ENCODE results near the gene C9orf50. TPM values are rescaled to one million over a fixed set of nuclear protein-coding genes. Genes with fewer than 3 reads are reported as not detected.
"Not testable (repeated sequence)": the region's sequence is repeated elsewhere in the genome, so short reads cannot be mapped to it uniquely, and the experiment has no call there.

C9orf50 gene
- polyA plus RNA-seq, 1 donor from 2014 or later = not detected

DNA sequence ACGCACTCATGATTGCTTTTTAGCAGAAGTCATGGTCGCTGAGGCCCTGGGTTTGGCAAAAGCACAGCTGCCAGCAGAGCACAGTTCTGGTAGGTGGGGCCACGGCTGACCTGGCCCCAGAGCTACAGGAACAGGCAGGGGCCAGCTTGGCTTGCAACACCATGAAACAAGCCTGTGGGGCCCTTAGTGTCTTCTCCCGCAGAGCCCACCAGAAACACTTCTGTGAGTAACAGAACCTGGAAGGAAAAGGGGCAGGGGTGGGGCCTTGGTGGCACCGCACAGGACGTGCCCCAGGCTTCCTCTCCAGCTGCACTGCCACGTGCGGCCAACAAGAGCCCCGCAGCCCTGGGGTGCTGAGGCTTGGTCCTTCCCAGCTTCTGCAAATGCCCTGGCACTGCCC lies 16.2 kb upstream of the C9orf50 start:
- H3K27ac ChIP-seq (ENCODE audit: low read length) = no peak overlapping the region
- H3K36me3 ChIP-seq (ENCODE audit: insufficient read depth, low read length) = no peaks in the 10 kb centered on the region
- H3F3A ChIP-seq (ENCODE audit: insufficient read depth, low read length, poor library complexity, severe bottlenecking) = no peaks in the 10 kb centered on the region
- TF ChIP-seq TAF1 (IDR thresholded peaks at IDR 0.05; ENCODE audit: low read depth) (no peak), SMC3 (conservative IDR thresholded peaks at IDR 0.05; ENCODE audit: poor library complexity) (no peak), POLR2AphosphoS5 (IDR thresholded peaks at IDR 0.05) (no peak), RAD21 (conservative IDR thresholded peaks at IDR 0.05) (no peak), EP300 (conservative IDR thresholded peaks at IDR 0.05; ENCODE audit: poor library complexity, severe bottlenecking) (no peak)
- TF ChIP-seq, protein P1, sequence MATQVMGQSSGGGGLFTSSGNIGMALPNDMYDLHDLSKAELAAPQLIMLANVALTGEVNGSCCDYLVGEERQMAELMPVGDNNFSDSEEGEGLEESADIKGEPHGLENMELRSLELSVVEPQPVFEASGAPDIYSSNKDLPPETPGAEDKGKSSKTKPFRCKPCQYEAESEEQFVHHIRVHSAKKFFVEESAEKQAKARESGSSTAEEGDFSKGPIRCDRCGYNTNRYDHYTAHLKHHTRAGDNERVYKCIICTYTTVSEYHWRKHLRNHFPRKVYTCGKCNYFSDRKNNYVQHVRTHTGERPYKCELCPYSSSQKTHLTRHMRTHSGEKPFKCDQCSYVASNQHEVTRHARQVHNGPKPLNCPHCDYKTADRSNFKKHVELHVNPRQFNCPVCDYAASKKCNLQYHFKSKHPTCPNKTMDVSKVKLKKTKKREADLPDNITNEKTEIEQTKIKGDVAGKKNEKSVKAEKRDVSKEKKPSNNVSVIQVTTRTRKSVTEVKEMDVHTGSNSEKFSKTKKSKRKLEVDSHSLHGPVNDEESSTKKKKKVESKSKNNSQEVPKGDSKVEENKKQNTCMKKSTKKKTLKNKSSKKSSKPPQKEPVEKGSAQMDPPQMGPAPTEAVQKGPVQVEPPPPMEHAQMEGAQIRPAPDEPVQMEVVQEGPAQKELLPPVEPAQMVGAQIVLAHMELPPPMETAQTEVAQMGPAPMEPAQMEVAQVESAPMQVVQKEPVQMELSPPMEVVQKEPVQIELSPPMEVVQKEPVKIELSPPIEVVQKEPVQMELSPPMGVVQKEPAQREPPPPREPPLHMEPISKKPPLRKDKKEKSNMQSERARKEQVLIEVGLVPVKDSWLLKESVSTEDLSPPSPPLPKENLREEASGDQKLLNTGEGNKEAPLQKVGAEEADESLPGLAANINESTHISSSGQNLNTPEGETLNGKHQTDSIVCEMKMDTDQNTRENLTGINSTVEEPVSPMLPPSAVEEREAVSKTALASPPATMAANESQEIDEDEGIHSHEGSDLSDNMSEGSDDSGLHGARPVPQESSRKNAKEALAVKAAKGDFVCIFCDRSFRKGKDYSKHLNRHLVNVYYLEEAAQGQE (IDR thresholded peaks at IDR 0.05; ENCODE audit: borderline replicate concordance) = no peak
- TF ChIP-seq, protein P2, sequence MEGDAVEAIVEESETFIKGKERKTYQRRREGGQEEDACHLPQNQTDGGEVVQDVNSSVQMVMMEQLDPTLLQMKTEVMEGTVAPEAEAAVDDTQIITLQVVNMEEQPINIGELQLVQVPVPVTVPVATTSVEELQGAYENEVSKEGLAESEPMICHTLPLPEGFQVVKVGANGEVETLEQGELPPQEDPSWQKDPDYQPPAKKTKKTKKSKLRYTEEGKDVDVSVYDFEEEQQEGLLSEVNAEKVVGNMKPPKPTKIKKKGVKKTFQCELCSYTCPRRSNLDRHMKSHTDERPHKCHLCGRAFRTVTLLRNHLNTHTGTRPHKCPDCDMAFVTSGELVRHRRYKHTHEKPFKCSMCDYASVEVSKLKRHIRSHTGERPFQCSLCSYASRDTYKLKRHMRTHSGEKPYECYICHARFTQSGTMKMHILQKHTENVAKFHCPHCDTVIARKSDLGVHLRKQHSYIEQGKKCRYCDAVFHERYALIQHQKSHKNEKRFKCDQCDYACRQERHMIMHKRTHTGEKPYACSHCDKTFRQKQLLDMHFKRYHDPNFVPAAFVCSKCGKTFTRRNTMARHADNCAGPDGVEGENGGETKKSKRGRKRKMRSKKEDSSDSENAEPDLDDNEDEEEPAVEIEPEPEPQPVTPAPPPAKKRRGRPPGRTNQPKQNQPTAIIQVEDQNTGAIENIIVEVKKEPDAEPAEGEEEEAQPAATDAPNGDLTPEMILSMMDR (IDR thresholded peaks at IDR 0.05; ENCODE audit: poor library complexity, severe bottlenecking) = no peak
- H3K4me2 ChIP-seq (ENCODE audit: low read length) = no peak overlapping the region
- H3K4me3 ChIP-seq (ENCODE audit: low read length) = no peak overlapping the region
- peaks cover 15% of the 10 kb centered on the region for H4K20me1 ChIP-seq (ENCODE audit: insufficient read depth)
- H3K9me2 ChIP-seq (ENCODE audit: insufficient read depth, low read length) = no peaks in the 10 kb centered on the region
- no peak overlapping the region for H2AFZ ChIP-seq (ENCODE audit: low read depth, low read length)
- peaks cover 27% of the 10 kb centered on the region for H3K79me2 ChIP-seq (replicated peaks; ENCODE audit: insufficient read depth, low read length)
- no peaks in the 10 kb centered on the region for H3K9me3 ChIP-seq (ENCODE audit: low read length)
- no peaks in the 10 kb centered on the region for H3K27me3 ChIP-seq (ENCODE audit: insufficient read depth, low read depth, low read length)
- H3K9ac ChIP-seq (ENCODE audit: low read length) = no peak overlapping the region

DNA sequence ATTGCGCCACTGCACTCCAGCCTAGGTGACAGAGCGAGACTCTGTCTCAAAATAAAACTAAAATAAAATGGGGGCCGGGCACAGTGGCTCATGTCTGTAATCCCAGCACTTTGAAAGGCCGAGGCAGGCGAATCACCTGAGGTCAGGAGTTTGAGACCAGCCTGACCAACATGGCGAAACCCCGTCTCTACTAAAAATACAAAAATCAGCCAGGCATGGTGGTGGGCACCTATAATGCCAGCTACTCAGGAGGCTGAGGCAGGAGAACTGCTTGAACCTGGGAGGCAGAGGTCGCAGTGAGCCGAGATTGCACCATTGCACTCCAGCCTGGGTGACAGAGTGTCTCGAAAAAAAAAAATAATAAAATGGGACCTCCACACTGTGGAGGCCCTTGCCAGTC lies 15.4 kb upstream of the C9orf50 start:
- not testable (repeated sequence) for H3K27me3 ChIP-seq (ENCODE audit: insufficient read depth, low read depth, low read length); H3K36me3 ChIP-seq (ENCODE audit: insufficient read depth, low read length); H2AFZ ChIP-seq (ENCODE audit: low read depth, low read length); H3K4me2 ChIP-seq (ENCODE audit: low read length); H3F3A ChIP-seq (ENCODE audit: insufficient read depth, low read length, poor library complexity, severe bottlenecking); H3K4me3 ChIP-seq (ENCODE audit: low read length); H3K9me2 ChIP-seq (ENCODE audit: insufficient read depth, low read length); H3K9me3 ChIP-seq (ENCODE audit: low read length); H3K9ac ChIP-seq (ENCODE audit: low read length); H3K27ac ChIP-seq (ENCODE audit: low read length)
- H4K20me1 ChIP-seq (ENCODE audit: insufficient read depth) = peaks cover 15% of the 10 kb centered on the region
- H3K79me2 ChIP-seq (replicated peaks; ENCODE audit: insufficient read depth, low read length) = peaks cover 29% of the 10 kb centered on the region

DNA sequence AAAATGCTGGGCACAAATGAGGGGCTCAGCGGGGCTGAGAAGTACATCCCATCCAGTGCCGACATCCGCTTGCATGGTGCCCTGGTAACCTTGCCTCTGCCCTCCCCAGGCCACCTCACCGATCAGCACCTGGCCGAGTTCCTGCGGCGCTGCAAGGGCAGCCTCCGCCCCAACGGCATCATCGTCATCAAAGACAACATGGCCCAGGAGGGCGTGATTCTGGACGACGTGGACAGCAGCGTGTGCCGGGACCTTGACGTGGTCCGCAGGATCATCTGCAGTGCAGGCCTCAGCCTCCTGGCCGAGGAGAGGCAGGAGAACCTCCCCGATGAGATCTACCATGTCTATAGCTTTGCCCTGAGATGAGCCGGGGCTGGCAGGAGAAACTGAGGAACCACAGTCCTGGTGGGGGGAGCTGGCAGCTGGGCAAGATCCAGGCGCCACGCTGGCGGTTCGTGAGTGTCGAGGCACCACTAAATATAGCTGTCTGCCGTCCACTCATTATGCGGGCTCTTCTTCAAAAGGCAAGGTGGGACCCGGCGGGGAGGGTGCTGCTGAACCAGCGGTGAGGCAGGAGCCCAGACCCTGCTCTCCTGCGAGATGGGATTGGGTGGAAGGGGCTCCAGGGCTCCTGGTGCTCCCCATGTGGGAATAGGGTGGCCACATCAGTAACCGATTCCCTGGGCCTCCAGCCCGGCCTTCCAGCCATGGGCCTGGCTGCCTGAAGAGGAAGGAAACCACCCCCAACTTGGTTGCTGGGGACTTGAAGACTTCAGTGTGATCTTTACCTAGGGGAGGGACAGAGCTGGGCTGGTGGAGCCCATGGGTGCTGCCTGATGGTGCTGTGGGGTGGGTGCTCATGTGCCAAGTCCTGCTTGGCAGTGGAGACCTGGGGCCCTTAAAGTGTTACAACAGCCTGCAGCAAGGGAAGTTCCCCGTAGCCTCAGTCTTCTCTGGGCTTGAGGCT lies 14.5 kb upstream of the C9orf50 start:
- Histone ChIP-seq H2AFZ (ENCODE audit: low read depth, low read length) (no peak overlapping the region), H4K20me1 (ENCODE audit: insufficient read depth) (peaks cover 11% of the 10 kb centered on the region), H3K9me3 (ENCODE audit: low read length) (no peaks in the 10 kb centered on the region), H3K27me3 (ENCODE audit: insufficient read depth, low read depth, low read length) (no peaks in the 10 kb centered on the region), H3K9me2 (ENCODE audit: insufficient read depth, low read length) (no peaks in the 10 kb centered on the region), H3K27ac (ENCODE audit: low read length) (no peak overlapping the region), H3K4me2 (ENCODE audit: low read length) (no peak overlapping the region), H3K79me2 (replicated peaks; ENCODE audit: insufficient read depth, low read length) (peaks cover 22% of the 10 kb centered on the region), H3F3A (ENCODE audit: insufficient read depth, low read length, poor library complexity, severe bottlenecking) (no peaks in the 10 kb centered on the region), H3K9ac (ENCODE audit: low read length) (no peak overlapping the region), H3K36me3 (ENCODE audit: insufficient read depth, low read length) (no peaks in the 10 kb centered on the region), H3K4me3 (ENCODE audit: low read length) (no peak overlapping the region)
- no peak for TF ChIP-seq SMC3 (conservative IDR thresholded peaks at IDR 0.05; ENCODE audit: poor library complexity)
- TF ChIP-seq, protein P2 (IDR thresholded peaks at IDR 0.05; ENCODE audit: poor library complexity, severe bottlenecking) = no peak
- no peak for TF ChIP-seq EP300 (conservative IDR thresholded peaks at IDR 0.05; ENCODE audit: poor library complexity, severe bottlenecking)
- TF ChIP-seq POLR2AphosphoS5 (IDR thresholded peaks at IDR 0.05) = no peak
- no peak for TF ChIP-seq EZH2 (IDR thresholded peaks at IDR 0.05; ENCODE audit: borderline replicate concordance, insufficient read depth, low read length, poor library complexity, severe bottlenecking)
- TF ChIP-seq, protein P1 (IDR thresholded peaks at IDR 0.05; ENCODE audit: borderline replicate concordance) = no peak
- TF ChIP-seq RAD21 (conservative IDR thresholded peaks at IDR 0.05) = no peak
- no peak for TF ChIP-seq TAF1 (IDR thresholded peaks at IDR 0.05; ENCODE audit: low read depth)

Measured in neural cell (in vitro differentiated cells).